GM23338 (cell line): ENCODE results near the gene SPEM2. TPM values are rescaled to one million over a fixed set of nuclear protein-coding genes. Genes with fewer than 3 reads are reported as not detected.

Source experiments
- ATAC-seq: fragments of 200-7000 bp; cut with Tn5 transposase; 3 replicates; pipeline ENCODE4 v1.9.1; 2020
- DNase-seq: peaks from one replicate; pipeline ENCODE4 v3.0.0-alpha.2; 2015; ENCODE audit warnings: low spot score
- H2AFZ ChIP-seq: fragments of 200-600 bp; sonication (generic); 2 replicates; pipeline ENCODE4 v1.8.0; 2016; ENCODE audit warnings: antibody characterized with exemption, mild to moderate bottlenecking, moderate library complexity
- H3F3A ChIP-seq: fragments of 200-600 bp; sonication (generic); replicated peaks from 2 replicates; pipeline ENCODE4 v1.8.0; 2017; ENCODE audit warnings: antibody characterized with exemption, mixed run types, low read depth
- H3K27ac ChIP-seq: fragments of 200-600 bp; sonication (generic); 2 replicates; pipeline ENCODE4 v1.6.1; 2016; ENCODE audit warnings: low read depth
- H3K27me3 ChIP-seq: fragments of 200-600 bp; sonication (generic); 2 replicates; pipeline ENCODE4 v1.8.0; 2016; ENCODE audit warnings: mild to moderate bottlenecking, mixed run types, moderate library complexity; ENCODE audit not compliant: insufficient read depth
- H3K36me3 ChIP-seq: fragments of 200-600 bp; sonication (generic); 2 replicates; pipeline ENCODE4 v1.8.0; 2016; ENCODE audit warnings: mild to moderate bottlenecking; ENCODE audit not compliant: insufficient read depth
- H3K4me1 ChIP-seq: fragments of 200-600 bp; sonication (generic); 2 replicates; pipeline ENCODE4 v1.8.0; 2016; ENCODE audit warnings: mild to moderate bottlenecking, moderate library complexity; ENCODE audit not compliant: insufficient read depth
- H3K4me2 ChIP-seq: fragments of 200-600 bp; sonication (generic); 2 replicates; pipeline ENCODE4 v1.7.1; 2017; ENCODE audit warnings: mixed run types
- H3K4me3 ChIP-seq: fragments of 200-600 bp; sonication (generic); 2 replicates; pipeline ENCODE4 v1.6.1; 2016; ENCODE audit warnings: mixed run types
- H3K79me2 ChIP-seq: fragments of 200-600 bp; sonication (generic); replicated peaks from 2 replicates; pipeline ENCODE4 v1.8.0; 2017; ENCODE audit warnings: mild to moderate bottlenecking; ENCODE audit not compliant: insufficient read depth
- H3K9me2 ChIP-seq: fragments of 200-600 bp; sonication (generic); 2 replicates; pipeline ENCODE4 v1.8.0; 2017; ENCODE audit not compliant: insufficient read depth
- H4K20me1 ChIP-seq: fragments of 200-600 bp; sonication (generic); replicated peaks from 2 replicates; pipeline ENCODE4 v1.8.0; 2017; ENCODE audit warnings: mild to moderate bottlenecking; ENCODE audit not compliant: insufficient read depth
- H3K27ac Mint-ChIP-seq: 2 replicates; pipeline ENCODE4 v1.8.0; 2020; ENCODE audit warnings: inconsistent platforms, mild to moderate bottlenecking, moderate library complexity, mixed read lengths
- H3K27me3 Mint-ChIP-seq: 3 replicates; pipeline ENCODE4 v1.8.0; 2022; ENCODE audit warnings: low read depth, mild to moderate bottlenecking, moderate library complexity, mixed read lengths, inconsistent platforms; ENCODE audit not compliant: insufficient read depth, poor library complexity
- H3K36me3 Mint-ChIP-seq: 3 replicates; pipeline ENCODE4 v1.8.0; 2021; ENCODE audit warnings: low read depth, mild to moderate bottlenecking, inconsistent platforms, moderate library complexity, mixed read lengths
- H3K4me1 Mint-ChIP-seq: 3 replicates; pipeline ENCODE4 v1.8.0; 2020; ENCODE audit warnings: mild to moderate bottlenecking, inconsistent platforms, mixed read lengths
- H3K4me3 Mint-ChIP-seq: 3 replicates; pipeline ENCODE4 v1.8.0; 2021; ENCODE audit warnings: moderate library complexity, mild to moderate bottlenecking, inconsistent platforms, mixed read lengths
- H3K9me3 Mint-ChIP-seq: 3 replicates; pipeline ENCODE4 v1.8.0; 2020; ENCODE audit warnings: moderate library complexity, mild to moderate bottlenecking, inconsistent platforms, mixed read lengths
- ETS1 ChIP-seq: IDR thresholded peaks from 2 replicates; pipeline ENCODE4 v1.6.1; 2016; ENCODE audit warnings: antibody characterized with exemption
- EZH2phosphoT487 ChIP-seq: fragments of 200-600 bp; sonication (generic); IDR thresholded peaks from one replicate; pipeline ENCODE4 v1.8.1; 2018; ENCODE audit warnings: antibody characterized with exemption; ENCODE audit not compliant: unreplicated experiment
- STAT1 ChIP-seq: IDR thresholded peaks from one replicate; pipeline ENCODE4 v1.6.1; 2016; ENCODE audit warnings: antibody characterized with exemption; ENCODE audit not compliant: unreplicated experiment
- ZNF331 ChIP-seq: fragments of 250-450 bp; sonication (Bioruptor Pico); IDR thresholded peaks from 2 replicates; pipeline ENCODE4 v1.5.0; 2020; ENCODE audit warnings: low read depth, mild to moderate bottlenecking, moderate library complexity
- polyA plus RNA-seq: library from polyadenylated mRNA; unstranded; fragments of >200 nt; fragmentation: Nextera tagmentation; extraction: Ambion mirVana; gene quantifications from 2 replicates; pipeline ENCODE4 v1.2.1, GENCODE V29; 2016
- total RNA-seq: library from RNA; depleted of rRNA; stranded (reverse); fragments of >200 nt; shearing (Covaris generic); gene quantifications from 2 replicates; pipeline ENCODE4 v1.2.3, GENCODE V29; 2014
- TF ChIP-seq, protein P1 (sequence below), 2 experiments: fragments of 200-600 bp in 1 of 2; sonication (generic) in 1 of 2; conservative IDR thresholded peaks; 2 replicates each; pipeline versions ENCODE4 v1.5.1 to v1.6.1; 2016 to 2017; ENCODE audit warnings: antibody characterized with exemption in 2 of 2, low read depth in 2 of 2, mild to moderate bottlenecking in 2 of 2, moderate library complexity in 1 of 2
- TF ChIP-seq, protein P2 (sequence below): IDR thresholded peaks from one replicate; pipeline ENCODE4 v1.6.1; 2018; ENCODE audit warnings: antibody characterized with exemption; ENCODE audit not compliant: unreplicated experiment

SPEM2 gene
- total and polyA plus RNA-seq, 2 experiments from 2014 or later: not detected

DNA sequence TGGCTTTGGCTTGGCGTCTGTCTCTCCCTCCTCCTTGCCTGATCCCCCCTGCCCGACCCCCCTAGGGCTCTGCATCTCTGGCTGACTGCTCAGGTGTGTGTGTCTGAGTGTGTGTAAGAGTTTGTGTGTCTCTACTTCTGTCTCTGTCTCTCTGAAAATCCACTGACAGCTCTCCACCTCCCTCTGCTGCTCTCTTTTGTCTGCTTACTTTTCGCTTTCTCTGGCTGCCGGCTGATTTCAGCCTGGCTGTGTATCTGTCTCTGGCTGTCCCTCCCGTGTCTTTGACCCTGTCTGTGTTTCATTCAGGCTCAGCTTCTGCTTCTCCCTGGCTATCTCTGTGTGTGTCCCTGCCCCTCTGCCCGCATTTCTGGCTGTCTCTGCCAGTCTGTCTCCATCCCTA is 9.1 kb upstream of the SPEM2 start:
- Histone ChIP-seq H3K27ac (no peak overlapping the region), H4K20me1 (no peaks in the 10 kb centered on the region; the same call in 1 of the 2 replicates), H3F3A (no peaks in the 10 kb centered on the region), H3K4me2 (no peak overlapping the region), H3K79me2 (no peaks in the 10 kb centered on the region), H3K4me3 (no peak overlapping the region), H2AFZ (no peak overlapping the region), H3K36me3 (no peaks in the 10 kb centered on the region), H3K27me3 (no peaks in the 10 kb centered on the region), H3K9me2 (no peaks in the 10 kb centered on the region), H3K4me1 (no peaks in the 10 kb centered on the region)
- H3K36me3 Mint-ChIP-seq: peaks cover 17% of the 10 kb centered on the region
- H3K27me3 Mint-ChIP-seq: peaks cover 9% of the 10 kb centered on the region
- H3K4me1 Mint-ChIP-seq: peaks cover 42% of the 10 kb centered on the region
- DNase-seq (no peak), ATAC-seq (no peak)
- H3K4me3 Mint-ChIP-seq: no peak overlapping the region
- TF ChIP-seq ETS1 (no peak), EZH2phosphoT487 (no peak), ZNF331 (CRISPR knock-in tag) (no peak), STAT1 (no peak)
- no peak overlapping the region for H3K27ac Mint-ChIP-seq
- no peaks in the 10 kb centered on the region for H3K9me3 Mint-ChIP-seq

GRCh38 chr17:7417056-7417655 is 8.3 kb upstream of the SPEM2 start:
- no peak overlapping the region for H3K4me3 Mint-ChIP-seq
- no peak overlapping the region for H2AFZ ChIP-seq
- H3K27me3 ChIP-seq: no peaks in the 10 kb centered on the region
- no peak overlapping the region for H3K4me3 ChIP-seq
- ATAC-seq: peak; percentile 8; the same call in 2 of the 3 replicates
- no peaks in the 10 kb centered on the region for H3K79me2 ChIP-seq
- DNase-seq: no peak
- H3K27ac Mint-ChIP-seq: no peak overlapping the region
- TF ChIP-seq, protein P1, sequence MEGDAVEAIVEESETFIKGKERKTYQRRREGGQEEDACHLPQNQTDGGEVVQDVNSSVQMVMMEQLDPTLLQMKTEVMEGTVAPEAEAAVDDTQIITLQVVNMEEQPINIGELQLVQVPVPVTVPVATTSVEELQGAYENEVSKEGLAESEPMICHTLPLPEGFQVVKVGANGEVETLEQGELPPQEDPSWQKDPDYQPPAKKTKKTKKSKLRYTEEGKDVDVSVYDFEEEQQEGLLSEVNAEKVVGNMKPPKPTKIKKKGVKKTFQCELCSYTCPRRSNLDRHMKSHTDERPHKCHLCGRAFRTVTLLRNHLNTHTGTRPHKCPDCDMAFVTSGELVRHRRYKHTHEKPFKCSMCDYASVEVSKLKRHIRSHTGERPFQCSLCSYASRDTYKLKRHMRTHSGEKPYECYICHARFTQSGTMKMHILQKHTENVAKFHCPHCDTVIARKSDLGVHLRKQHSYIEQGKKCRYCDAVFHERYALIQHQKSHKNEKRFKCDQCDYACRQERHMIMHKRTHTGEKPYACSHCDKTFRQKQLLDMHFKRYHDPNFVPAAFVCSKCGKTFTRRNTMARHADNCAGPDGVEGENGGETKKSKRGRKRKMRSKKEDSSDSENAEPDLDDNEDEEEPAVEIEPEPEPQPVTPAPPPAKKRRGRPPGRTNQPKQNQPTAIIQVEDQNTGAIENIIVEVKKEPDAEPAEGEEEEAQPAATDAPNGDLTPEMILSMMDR (conservative IDR thresholded peaks at IDR 0.05; ENCODE audit: low read depth in 2 of 2): 0 out of 4 replicates have a peak, but pooled peaks of 1 of the 2 experiments have one; percentile 4
- TF ChIP-seq, protein P2, sequence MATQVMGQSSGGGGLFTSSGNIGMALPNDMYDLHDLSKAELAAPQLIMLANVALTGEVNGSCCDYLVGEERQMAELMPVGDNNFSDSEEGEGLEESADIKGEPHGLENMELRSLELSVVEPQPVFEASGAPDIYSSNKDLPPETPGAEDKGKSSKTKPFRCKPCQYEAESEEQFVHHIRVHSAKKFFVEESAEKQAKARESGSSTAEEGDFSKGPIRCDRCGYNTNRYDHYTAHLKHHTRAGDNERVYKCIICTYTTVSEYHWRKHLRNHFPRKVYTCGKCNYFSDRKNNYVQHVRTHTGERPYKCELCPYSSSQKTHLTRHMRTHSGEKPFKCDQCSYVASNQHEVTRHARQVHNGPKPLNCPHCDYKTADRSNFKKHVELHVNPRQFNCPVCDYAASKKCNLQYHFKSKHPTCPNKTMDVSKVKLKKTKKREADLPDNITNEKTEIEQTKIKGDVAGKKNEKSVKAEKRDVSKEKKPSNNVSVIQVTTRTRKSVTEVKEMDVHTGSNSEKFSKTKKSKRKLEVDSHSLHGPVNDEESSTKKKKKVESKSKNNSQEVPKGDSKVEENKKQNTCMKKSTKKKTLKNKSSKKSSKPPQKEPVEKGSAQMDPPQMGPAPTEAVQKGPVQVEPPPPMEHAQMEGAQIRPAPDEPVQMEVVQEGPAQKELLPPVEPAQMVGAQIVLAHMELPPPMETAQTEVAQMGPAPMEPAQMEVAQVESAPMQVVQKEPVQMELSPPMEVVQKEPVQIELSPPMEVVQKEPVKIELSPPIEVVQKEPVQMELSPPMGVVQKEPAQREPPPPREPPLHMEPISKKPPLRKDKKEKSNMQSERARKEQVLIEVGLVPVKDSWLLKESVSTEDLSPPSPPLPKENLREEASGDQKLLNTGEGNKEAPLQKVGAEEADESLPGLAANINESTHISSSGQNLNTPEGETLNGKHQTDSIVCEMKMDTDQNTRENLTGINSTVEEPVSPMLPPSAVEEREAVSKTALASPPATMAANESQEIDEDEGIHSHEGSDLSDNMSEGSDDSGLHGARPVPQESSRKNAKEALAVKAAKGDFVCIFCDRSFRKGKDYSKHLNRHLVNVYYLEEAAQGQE: no peak
- no peaks in the 10 kb centered on the region; the same call in 1 of the 2 replicates for H4K20me1 ChIP-seq
- no peak overlapping the region for H3K27ac ChIP-seq
- no peaks in the 10 kb centered on the region for H3K9me3 Mint-ChIP-seq
- H3K36me3 Mint-ChIP-seq: peaks cover 17% of the 10 kb centered on the region
- H3K4me1 Mint-ChIP-seq: peaks cover 39% of the 10 kb centered on the region
- H3F3A ChIP-seq: no peaks in the 10 kb centered on the region
- H3K36me3 ChIP-seq: no peaks in the 10 kb centered on the region
- no peaks in the 10 kb centered on the region for H3K9me2 ChIP-seq
- no peaks in the 10 kb centered on the region for H3K4me1 ChIP-seq
- peaks cover 11% of the 10 kb centered on the region for H3K27me3 Mint-ChIP-seq
- no peak overlapping the region for H3K4me2 ChIP-seq
